ENCODE results near the gene ZNF341.
A peak's percentile ranks its signal among the peaks of the same experiment; 100 is the strongest.

ZNF341 gene

DNA sequence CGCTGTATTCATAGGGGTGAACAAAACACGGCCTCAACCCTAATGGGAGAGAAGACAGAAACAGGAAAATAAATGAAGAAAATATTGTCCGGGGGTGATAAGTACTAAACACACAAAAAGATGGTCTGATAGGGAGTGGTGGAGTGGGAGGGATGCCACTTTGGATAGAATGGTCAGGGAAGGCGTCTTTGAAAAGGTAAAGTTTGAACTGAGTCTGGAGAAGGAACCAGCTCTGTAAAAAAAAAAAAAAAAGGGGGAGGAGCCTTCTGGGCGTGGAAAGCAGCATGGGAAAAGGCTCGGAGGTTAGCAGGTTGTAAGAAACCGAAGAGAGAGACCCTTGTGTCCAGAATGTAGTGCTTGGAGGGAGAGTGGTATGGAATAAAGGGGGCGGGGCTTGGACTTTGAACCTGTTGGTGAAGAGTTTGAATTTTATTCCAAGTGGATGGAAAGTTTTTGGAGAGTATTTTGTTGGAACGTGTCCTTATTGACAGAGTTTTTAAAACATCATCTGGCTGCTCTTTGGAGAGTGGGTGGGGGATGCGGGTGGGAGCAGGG lies 81.2 kb downstream of the ZNF341 start:
- peak overlapping the region; percentile 94 for H3K4me3 ChIP-seq (ENCODE audit: low read depth, low read length)
- DNase-seq (ENCODE audit: low read depth): no peak

DNA sequence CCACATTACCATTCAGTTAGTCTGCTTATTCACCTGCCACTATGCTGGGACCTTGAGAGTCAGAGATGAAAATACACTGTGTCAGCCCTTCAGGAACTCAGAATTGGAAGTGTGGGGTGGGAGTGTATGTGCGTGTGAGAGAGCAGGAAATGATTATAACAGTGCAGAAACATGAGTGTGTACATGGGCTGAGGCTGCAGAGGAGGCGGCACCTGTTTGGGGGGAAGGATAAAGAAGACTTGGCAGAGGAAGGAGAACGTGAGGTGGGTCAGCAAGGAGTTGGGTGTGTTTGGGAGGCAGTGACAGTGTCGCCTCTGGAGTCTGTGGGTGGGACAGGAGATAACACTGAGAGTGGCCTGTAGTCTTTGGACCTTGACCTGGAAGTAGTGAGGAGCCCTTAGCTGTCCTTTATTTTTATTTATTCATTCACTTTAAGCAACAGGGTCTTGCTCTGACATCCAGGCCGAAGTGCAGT lies 82.5 kb downstream of the ZNF341 start:
- H3K4me3 ChIP-seq (ENCODE audit: low read depth, low read length): no peak overlapping the region
- no peak for DNase-seq (ENCODE audit: low read depth)

GRCh38 chr20:33815671-33816070 lies 83.9 kb downstream of the ZNF341 start:
- no peak for DNase-seq (ENCODE audit: low read depth)
- no peak overlapping the region for H3K4me3 ChIP-seq (ENCODE audit: low read depth, low read length)

GRCh38 chr20:33816191-33816590 lies 84.4 kb downstream of the ZNF341 start:
- no peak for DNase-seq (ENCODE audit: low read depth)

DNA sequence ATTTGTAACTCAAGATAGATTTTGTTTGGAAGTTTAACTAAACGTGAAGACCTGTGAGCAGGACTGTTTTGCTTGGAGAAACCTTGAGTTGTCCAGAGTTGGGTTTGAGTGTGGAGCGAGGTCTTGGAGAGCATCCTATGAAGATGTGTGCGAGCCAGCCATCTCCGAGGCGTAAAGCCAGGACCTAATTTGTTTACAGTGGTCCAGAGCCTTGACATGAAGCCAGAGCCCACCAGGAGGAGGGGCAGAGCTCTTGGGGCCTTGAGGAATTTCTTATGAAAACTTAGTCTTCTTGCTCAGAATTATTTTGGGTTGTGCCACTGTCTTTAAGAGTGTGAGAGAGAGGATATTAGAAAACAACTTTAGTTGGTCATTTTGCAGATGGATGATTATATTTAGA lies 85.6 kb downstream of the ZNF341 start:
- no peak overlapping the region for H3K4me3 ChIP-seq (ENCODE audit: low read depth, low read length)
- DNase-seq (ENCODE audit: low read depth): no peak

More at GRCh38 chr20:33816191-33816590, 84.4 kb downstream of the ZNF341 start:
- H3K4me3 ChIP-seq (ENCODE audit: low read depth, low read length): no peak overlapping the region

DNA sequence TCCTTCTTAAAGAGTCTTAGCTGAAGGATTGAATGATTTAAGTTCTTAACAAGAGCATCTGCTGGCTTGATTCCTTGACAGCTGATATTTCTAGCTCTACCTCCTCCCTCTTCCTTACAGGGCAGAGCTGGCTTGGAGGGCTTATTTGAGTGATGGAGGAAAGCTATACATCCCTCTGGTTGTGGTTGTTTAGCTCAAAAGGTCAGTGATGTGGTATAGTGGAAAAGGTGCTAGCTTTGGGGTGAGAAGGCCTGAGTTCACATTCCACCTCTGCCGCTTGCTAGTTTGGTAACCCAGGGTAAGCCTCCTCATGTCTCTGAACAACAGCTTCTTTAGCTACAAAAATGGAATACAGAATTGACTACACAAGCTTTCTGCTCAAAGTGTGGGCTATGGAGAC lies 87.7 kb downstream of the ZNF341 start:
- no peak for DNase-seq (ENCODE audit: low read depth)

DNA sequence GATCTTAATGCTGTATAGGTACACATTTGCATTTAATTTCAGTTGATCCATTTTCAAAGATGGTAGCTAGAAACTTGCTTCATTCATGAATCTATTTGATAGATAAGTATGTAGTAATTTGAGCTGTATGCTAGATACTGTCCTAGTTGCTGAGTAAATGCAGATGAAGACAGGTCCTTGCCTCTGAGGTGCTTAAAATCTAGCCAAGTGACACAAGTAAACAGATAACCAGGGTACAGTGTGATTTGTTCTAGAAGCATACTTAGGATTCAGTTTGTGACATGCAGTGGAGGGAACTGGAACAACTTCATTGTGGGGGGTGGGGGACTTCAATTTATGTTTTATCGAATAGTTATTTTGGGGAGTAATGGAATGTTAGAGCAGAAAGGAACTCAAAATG lies 88.6 kb downstream of the ZNF341 start:
- DNase-seq (ENCODE audit: low read depth): no peak
- no peak overlapping the region for H3K4me3 ChIP-seq (ENCODE audit: low read depth, low read length)

More for the DNA sequence above, 87.7 kb downstream of the ZNF341 start:
- no peak overlapping the region for H3K4me3 ChIP-seq (ENCODE audit: low read depth, low read length)

- no peak for DNase-seq (ENCODE audit: low read depth)
Measured at GRCh38 chr20:33821270-33821836, 89.6 kb downstream of the ZNF341 start.

GRCh38 chr20:33822423-33822822 lies 90.6 kb downstream of the ZNF341 start:
- DNase-seq (ENCODE audit: low read depth): no peak
- H3K4me3 ChIP-seq (ENCODE audit: low read depth, low read length): no peak overlapping the region

More at GRCh38 chr20:33821270-33821836, 89.6 kb downstream of the ZNF341 start:
- H3K4me3 ChIP-seq (ENCODE audit: low read depth, low read length): no peak overlapping the region

GRCh38 chr20:33822991-33823390 lies 91.2 kb downstream of the ZNF341 start:
- DNase-seq (ENCODE audit: low read depth): no peak
- H3K4me3 ChIP-seq (ENCODE audit: low read depth, low read length): no peak overlapping the region

- DNase-seq (ENCODE audit: low read depth): no peak
- no peak overlapping the region for H3K4me3 ChIP-seq (ENCODE audit: low read depth, low read length)
Measured at GRCh38 chr20:33824852-33825251, 93.1 kb downstream of the ZNF341 start.

DNA sequence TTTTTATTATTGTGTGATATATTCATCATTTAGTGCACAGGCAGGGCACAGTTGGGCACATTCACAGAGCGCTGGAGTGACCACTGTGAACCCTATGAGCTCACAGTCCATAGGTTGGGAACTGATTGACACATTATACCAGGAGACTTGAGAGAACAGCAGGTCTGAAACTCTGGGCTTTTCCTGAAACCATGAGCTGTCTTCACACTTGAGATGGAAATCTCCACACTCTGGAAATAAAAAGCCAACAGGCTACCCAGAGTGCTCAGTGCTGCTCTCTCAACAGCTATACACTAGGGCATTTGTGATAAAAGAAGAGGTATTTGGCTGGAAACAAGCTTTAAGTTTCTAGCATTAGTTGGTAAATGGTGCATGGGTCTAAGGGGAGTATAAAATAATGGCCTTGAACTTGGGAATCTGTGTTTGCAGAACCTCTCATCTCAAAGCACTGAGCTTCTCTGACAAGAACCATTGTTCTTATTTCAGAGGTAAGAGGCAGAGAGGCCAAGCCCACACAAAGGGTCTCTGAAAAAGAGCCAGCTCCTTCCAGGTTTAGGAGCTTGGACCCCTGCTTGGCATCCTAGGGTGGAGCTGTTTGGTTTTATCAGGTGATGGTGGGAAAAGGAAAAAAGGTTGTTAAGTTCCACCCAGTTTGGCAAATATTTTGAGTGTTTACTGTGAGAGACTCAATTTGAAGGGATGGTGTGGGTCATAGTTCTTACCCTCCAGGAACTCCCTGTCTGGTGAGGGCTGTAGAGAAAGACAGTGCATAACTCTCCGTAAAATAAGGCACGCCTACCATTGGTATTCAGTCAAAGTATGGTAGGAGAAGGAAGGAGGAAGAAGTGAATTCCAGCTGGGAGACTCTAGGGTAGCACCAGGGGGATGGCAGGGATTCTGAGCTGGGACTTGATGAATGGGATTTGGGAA lies 93.8 kb downstream of the ZNF341 start:
- H3K4me3 ChIP-seq (ENCODE audit: low read depth, low read length): no peak overlapping the region
- no peak for DNase-seq (ENCODE audit: low read depth)

- no peak for DNase-seq (ENCODE audit: low read depth)
- no peak overlapping the region for H3K4me3 ChIP-seq (ENCODE audit: low read depth, low read length)
Measured at GRCh38 chr20:33826270-33826897, 94.6 kb downstream of the ZNF341 start.

- no peak for DNase-seq (ENCODE audit: low read depth)
- no peak overlapping the region for H3K4me3 ChIP-seq (ENCODE audit: low read depth, low read length)
Measured at GRCh38 chr20:33827109-33827508, 95.3 kb downstream of the ZNF341 start.

DNA sequence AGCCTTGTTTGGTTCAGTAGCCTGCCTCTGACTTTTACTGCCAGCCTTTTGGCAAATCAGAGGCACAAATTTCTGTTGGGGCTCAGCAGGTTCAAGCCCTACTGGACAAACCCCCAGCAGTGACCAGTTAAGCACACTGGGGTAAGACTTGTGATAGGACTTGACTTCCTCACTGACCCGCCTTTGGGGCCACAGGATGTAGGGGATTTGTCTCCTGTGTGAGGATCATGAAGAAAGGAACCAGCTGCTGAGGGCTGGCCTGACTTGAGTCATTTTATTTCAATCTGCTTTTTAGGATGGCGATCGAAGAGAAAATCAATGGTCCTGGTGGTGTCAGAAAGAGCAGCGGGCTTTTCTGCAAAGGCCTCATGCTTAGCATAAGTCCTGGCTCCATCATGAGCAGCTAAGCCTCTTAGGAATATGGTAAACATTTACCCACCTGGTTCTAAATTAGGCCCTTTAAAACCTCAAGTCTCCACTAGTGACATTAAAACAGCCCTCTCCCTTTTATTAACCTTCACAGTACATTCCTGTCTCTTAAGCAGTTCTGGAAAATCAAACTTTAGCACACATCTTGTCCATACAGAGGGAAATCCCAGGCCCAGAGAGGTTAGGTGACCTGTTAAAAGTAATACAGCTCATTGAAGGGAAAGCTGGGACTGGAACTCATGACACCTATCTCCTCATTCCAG lies 96.0 kb downstream of the ZNF341 start:
- DNase-seq (ENCODE audit: low read depth): no peak
- no peak overlapping the region for H3K4me3 ChIP-seq (ENCODE audit: low read depth, low read length)

DNA sequence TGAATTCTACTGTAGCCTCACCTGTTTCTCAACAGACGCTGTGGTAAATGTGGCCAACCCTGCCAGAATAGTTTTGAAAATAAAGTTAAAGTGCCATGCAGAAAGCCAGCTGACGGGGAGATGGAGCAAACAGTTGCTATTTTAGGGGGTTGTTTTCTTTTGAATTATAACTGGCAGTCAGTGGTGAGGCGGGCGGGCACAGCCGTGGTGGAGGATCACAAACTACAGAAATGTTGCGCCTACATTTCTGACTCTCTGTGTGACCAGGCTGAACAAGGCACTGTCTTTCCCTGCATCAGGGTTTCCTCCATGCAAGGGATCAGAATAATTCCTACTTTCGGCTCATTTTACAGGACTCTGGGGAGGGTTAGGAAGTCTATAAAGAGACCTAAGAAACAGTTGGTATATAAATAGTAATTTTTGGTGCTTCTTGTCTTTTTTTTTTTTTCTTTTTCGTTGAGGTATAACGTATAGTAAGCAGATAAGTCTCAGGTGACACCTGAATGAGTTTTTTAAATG lies 96.6 kb downstream of the ZNF341 start:
- DNase-seq (ENCODE audit: low read depth): no peak
- H3K4me3 ChIP-seq (ENCODE audit: low read depth, low read length): no peak overlapping the region

DNA sequence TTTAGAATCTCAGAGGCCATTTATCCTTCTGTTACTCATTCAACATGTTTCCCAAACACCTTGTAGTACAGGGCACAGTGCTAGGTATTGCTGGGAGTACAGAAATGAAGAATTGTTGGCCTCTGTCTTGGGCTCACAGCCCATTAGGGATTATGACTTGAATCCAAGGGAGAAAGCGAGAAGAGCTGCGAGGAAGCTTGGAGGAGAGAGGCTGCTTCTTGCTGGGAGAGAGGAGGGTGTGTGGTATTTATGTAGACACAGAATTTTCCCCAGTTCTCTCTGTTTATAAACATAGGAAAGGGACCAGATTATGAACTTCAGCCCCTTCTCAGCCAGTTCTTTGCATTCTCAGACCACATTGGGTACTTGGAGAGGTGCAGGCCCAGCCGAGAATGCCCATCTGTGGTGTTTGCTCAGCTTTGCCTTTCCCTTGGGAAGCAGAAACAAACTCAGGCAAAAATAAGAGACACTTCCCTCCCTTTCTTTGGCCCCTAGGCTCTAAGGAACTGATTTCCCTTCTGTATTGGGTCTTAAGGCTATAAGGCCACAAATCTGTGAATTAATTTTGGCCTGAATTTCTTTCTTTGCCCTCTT lies 97.3 kb downstream of the ZNF341 start:
- H3K4me3 ChIP-seq (ENCODE audit: low read depth, low read length): no peak overlapping the region
- DNase-seq (ENCODE audit: low read depth): peak; percentile 11

DNA sequence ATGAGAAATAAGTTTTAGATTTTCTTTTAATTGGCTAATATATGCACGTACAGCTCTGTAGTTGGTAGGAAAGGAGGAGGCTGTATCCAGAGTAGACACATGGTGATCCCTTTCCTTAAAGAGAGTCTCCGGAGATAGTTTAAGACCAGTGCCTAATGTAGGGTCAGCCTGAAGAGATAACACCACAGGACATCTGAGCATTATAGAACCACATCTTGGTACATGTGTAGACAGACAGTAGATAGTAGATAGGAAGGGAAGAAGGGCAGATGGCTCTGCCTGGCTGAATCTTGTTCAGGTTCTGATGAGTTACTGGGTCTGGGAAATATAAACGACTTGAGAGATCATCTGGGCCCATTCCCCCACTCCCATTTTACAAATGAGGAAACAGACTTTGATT lies 97.8 kb downstream of the ZNF341 start:
- no peak for DNase-seq (ENCODE audit: low read depth)
- no peak overlapping the region for H3K4me3 ChIP-seq (ENCODE audit: low read depth, low read length)

DNA sequence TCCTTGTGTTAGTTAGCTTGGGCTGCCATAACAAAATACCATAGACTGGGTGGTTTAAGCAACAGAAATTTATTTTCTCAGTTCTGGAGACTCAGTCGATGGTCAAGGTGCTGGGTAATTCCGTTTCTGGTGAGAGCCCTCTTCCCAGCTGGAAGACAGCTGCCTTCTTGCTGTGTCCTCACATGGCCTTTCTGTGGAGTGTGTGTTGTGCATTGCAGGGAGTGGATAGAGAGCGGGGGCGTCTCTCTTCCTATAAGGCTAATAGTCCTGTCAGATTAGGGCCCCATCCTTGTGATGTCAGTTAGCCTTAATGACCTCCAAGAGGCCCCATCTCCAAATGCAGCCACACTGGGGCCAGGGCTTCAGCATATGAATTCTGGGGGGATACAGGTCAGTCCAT lies 98.6 kb downstream of the ZNF341 start:
- no peak for DNase-seq (ENCODE audit: low read depth)
- H3K4me3 ChIP-seq (ENCODE audit: low read depth, low read length): no peak overlapping the region
